Testis (tissue), 2 donors: ENCODE measurements around the gene DNER.

Source experiments
- CTCF ChIP-seq, 3 experiments: fragments of 450-650 bp in 2 of 3; fragments of 200-600 bp in 1 of 3; sonication (generic) in 1 of 3; IDR thresholded peaks; one replicate each; pipeline ENCODE4 v1.5.1; 2016 to 2019; ENCODE audit warnings: antibody characterized with exemption in 3 of 3, mild to moderate bottlenecking in 2 of 3, moderate library complexity in 1 of 3
- POLR2A ChIP-seq: fragments of 450-650 bp; IDR thresholded peaks from one replicate; pipeline ENCODE4 v1.6.1; 2017; ENCODE audit warnings: antibody characterized with exemption, mild to moderate bottlenecking, moderate library complexity

DNA sequence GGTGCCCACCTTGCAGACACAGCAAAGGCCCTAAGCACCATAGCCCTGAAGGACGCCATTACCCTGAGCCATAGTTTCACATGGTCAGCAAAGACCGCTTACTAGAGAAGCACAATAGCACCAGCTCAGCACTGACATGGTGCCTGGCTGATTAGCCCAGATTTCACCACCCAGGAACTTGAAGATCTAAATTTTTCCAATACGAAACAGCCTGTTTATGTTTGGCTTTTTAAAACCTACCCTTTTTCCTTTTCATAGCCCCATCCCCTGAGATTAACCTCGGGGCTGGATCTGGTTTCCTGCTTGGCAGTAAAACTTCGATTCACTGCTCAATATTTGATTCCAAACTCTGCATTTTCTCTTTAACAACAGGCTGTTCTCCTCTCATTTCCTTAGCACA lies 284.8 kb downstream of the DNER start:
- TF ChIP-seq CTCF (IDR thresholded peaks at IDR 0.05) (no peak), POLR2A (no peak)
